Panc1 (cell line): ENCODE results near the gene RAB22A. TPM values are rescaled to one million over a fixed set of nuclear protein-coding genes. Genes with fewer than 3 reads are reported as not detected.

Experiments used
- ATAC-seq: fragments of 200-7000 bp; cut with Tn5 transposase; 2 replicates; pipeline ENCODE4 v1.9.1; 2020; ENCODE audit warnings: mild to moderate bottlenecking, moderate library complexity
- BruUV-seq: library from RNA; stranded (reverse); fragments of 400-500 nt; replicated peaks from 2 replicates; lab custom pipeline; 2021; lab: Mats Ljungman, UMichigan
- CTCF ChIA-PET: fragments of 300-600 bp; sonication (Branson Sonifier 250); formaldehyde crosslinking; loops from one replicate; lab custom pipeline; 2022; ENCODE audit warnings: antibody characterized with exemption; lab: Charles Lee
- POLR2A ChIA-PET: fragments of 300-600 bp; sonication (Branson Sonifier 250); formaldehyde crosslinking; loops from one replicate; lab custom pipeline; 2022; ENCODE audit warnings: antibody characterized with exemption; lab: Charles Lee
- DNase-seq: peaks from one replicate; pipeline ENCODE4 v3.0.0-alpha.2; 2010; ENCODE audit warnings: low read depth, low spot score
- H3K27ac ChIP-seq: 2 replicates; pipeline ENCODE4 v1.5.1; 2011; ENCODE audit warnings: mild to moderate bottlenecking, low read length, inconsistent platforms
- H3K27me3 ChIP-seq: fragments of 200-500 bp; sonication (Bioruptor generic); 2 replicates; pipeline ENCODE4 v1.6.0; 2014; ENCODE audit warnings: low read length, inconsistent platforms; ENCODE audit not compliant: control insufficient read depth, insufficient read depth
- H3K36me3 ChIP-seq: fragments of 200-500 bp; sonication (Bioruptor generic); 2 replicates; pipeline ENCODE4 v1.5.1; 2014; ENCODE audit warnings: inconsistent platforms, mild to moderate bottlenecking, low read length, moderate library complexity; ENCODE audit not compliant: control insufficient read depth, insufficient read depth
- H3K4me1 ChIP-seq: 2 replicates; pipeline ENCODE4 v1.5.1; 2011; ENCODE audit warnings: inconsistent platforms, mild to moderate bottlenecking, low read length, moderate library complexity; ENCODE audit not compliant: control insufficient read depth, insufficient read depth
- H3K4me3 ChIP-seq, 2 experiments: 2 replicates each; pipeline ENCODE4 v1.5.1; 2011 to 2012; ENCODE audit warnings: low read depth in 2 of 2, low read length in 2 of 2, mild to moderate bottlenecking in 2 of 2, inconsistent platforms in 1 of 2, moderate library complexity in 1 of 2
- H3K9me3 ChIP-seq: fragments of 200-500 bp; sonication (Bioruptor generic); 2 replicates; pipeline ENCODE4 v1.5.1; 2014; ENCODE audit warnings: low read depth, mild to moderate bottlenecking, inconsistent platforms, low read length, moderate library complexity; ENCODE audit not compliant: control insufficient read depth, insufficient read depth
- CTCF ChIP-seq: fragments of 450-650 bp; IDR thresholded peaks from 2 replicates; pipeline ENCODE4 v1.5.1; 2017; ENCODE audit warnings: mild to moderate bottlenecking
- POLR2AphosphoS5 ChIP-seq: IDR thresholded peaks from 2 replicates; pipeline ENCODE4 v1.6.1; 2012; ENCODE audit warnings: mild to moderate bottlenecking, low read depth, low read length, moderate library complexity
- REST ChIP-seq, 2 experiments: IDR thresholded peaks; 2 replicates each; pipeline ENCODE4 v1.6.1; 2011 to 2012; ENCODE audit warnings: low read depth in 2 of 2, control low read depth in 1 of 2, low read length in 1 of 2, mild to moderate bottlenecking in 1 of 2, moderate library complexity in 1 of 2; ENCODE audit not compliant: insufficient read depth in 1 of 2
- SIN3A ChIP-seq: IDR thresholded peaks from 2 replicates; pipeline ENCODE4 v1.6.1; 2012; ENCODE audit warnings: low read depth, mild to moderate bottlenecking, low read length, moderate library complexity, borderline replicate concordance; ENCODE audit not compliant: insufficient read depth
- TCF7L2 ChIP-seq: IDR thresholded peaks from 2 replicates; pipeline ENCODE4 v1.6.1; 2011; ENCODE audit warnings: mild to moderate bottlenecking, low read depth, low read length, inconsistent platforms
- in situ Hi-C: cut with HindIII; loops from 2 replicates; pipeline ENCODE4 v1.10.0; 2016; ENCODE audit warnings: low sequenced_read_pairs, low pct_unique_long_range_greater_than_20kb
- intact Hi-C: fragments of 100-400 bp; cut with micrococcal nuclease; formaldehyde crosslinking; loops from one replicate; pipeline ENCODE4 v1.10.0; 2022; ENCODE audit not compliant: unreplicated experiment
- total RNA-seq: library from RNA; stranded (reverse); gene quantifications from one replicate; pipeline ENCODE4 v1.2.1, GENCODE V29; 2021; ENCODE audit not compliant: unreplicated experiment

Gene RAB22A
- total RNA-seq, 1 experiment from 2014 or later: 21.1 TPM

- POLR2A ChIA-PET: interaction anchor here (0.5 kb wide), 1 partner anchor 13 kb away, joined by 6 read pairs; the partner anchor contains the start of gene VAPB
- BruUV-seq: no TSS peak
- in situ Hi-C loops (no loop called here), intact Hi-C loops (no loop called here)
- no peak for ATAC-seq
- H3K27ac ChIP-seq: no peak overlapping the region
- no peaks in the 10 kb centered on the region for H3K36me3 ChIP-seq
- no peaks in the 10 kb centered on the region for H3K27me3 ChIP-seq
- DNase-seq: no peak
- peaks cover 4% of the 10 kb centered on the region; the same call in 1 of the 2 replicates for H3K4me1 ChIP-seq
- CTCF ChIA-PET: no interaction called here
- no peak overlapping the region for H3K4me3 ChIP-seq
- TF ChIP-seq POLR2AphosphoS5: no peak
- no peak for TF ChIP-seq CTCF
- no peak for TF ChIP-seq TCF7L2
- no peak for TF ChIP-seq SIN3A
- no peak for TF ChIP-seq REST (IDR thresholded peaks at IDR 0.05; ENCODE audit: insufficient read depth in 1 of 2, low read depth in 2 of 2, low read length in 1 of 2)
- no peaks in the 10 kb centered on the region for H3K9me3 ChIP-seq
Observed at GRCh38 chr20:58402305-58402704, 92.8 kb downstream of the RAB22A start.

GRCh38 chr20:58402827-58403226 lies 93.3 kb downstream of the RAB22A start:
- ATAC-seq (no peak), DNase-seq (no peak)
- no peaks in the 10 kb centered on the region for H3K36me3 ChIP-seq
- intact Hi-C loops: no loop called here
- ChIA-PET POLR2A (interaction anchor here (0.5 kb wide), 1 partner anchor 14 kb away, joined by 6 read pairs; the partner anchor contains the start of gene VAPB), CTCF (no interaction called here)
- peaks cover 4% of the 10 kb centered on the region; the same call in 1 of the 2 replicates for H3K4me1 ChIP-seq
- no peaks in the 10 kb centered on the region for H3K27me3 ChIP-seq
- in situ Hi-C loops: no loop called here
- no peaks in the 10 kb centered on the region for H3K9me3 ChIP-seq
- no TSS peak for BruUV-seq
- no peak overlapping the region for H3K4me3 ChIP-seq
- H3K27ac ChIP-seq: no peak overlapping the region
- TF ChIP-seq REST (IDR thresholded peaks at IDR 0.05; ENCODE audit: insufficient read depth in 1 of 2, low read depth in 2 of 2, low read length in 1 of 2) (no peak), POLR2AphosphoS5 (no peak), TCF7L2 (no peak), SIN3A (no peak), CTCF (no peak)
